Keratinocyte (primary cell): ENCODE results near the gene BET1.

Source experiments
- CTCF ChIP-seq, 3 experiments: IDR thresholded peaks in 1 of 3; conservative IDR thresholded peaks in 1 of 3; optimal IDR thresholded peaks in 1 of 3; 2 replicates in 2 of 3; 3 replicates in 1 of 3; pipeline versions ENCODE3 to v1.5.1; 2011; ENCODE audit warnings: low read length in 3 of 3, mild to moderate bottlenecking in 3 of 3, moderate library complexity in 2 of 3, control low read depth in 1 of 3, inconsistent platforms in 1 of 3; ENCODE audit not compliant: insufficient read depth in 2 of 3; ENCODE audit errors: extremely low read depth in 1 of 3
- EZH2 ChIP-seq: IDR thresholded peaks from one replicate; pipeline ENCODE4 v1.6.1; 2012; ENCODE audit warnings: inconsistent platforms, mild to moderate bottlenecking, low read length, moderate library complexity

DNA sequence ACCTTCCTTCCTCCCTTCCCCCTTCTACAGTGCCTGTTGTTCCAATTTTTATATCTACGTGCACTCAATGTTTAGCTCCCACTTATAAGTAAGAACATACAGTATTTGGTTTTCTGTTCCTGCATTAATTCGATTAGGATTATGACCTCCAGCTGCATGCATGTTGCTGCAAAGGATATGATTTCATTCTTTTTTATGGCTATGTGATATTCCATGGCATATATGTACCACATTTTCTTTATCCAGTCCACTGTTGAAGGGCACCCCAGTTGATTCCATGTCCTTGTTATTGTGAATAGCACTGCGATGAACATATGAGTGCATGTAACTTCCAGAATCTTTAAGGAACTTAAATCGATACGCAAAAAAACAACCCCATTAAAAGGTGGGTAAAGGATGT lies 39.9 kb downstream of the BET1 start:
- TF ChIP-seq CTCF (optimal IDR thresholded peaks at IDR 0.05 in 1 of 3, IDR thresholded peaks at IDR 0.05 in 1 of 3, conservative IDR thresholded peaks at IDR 0.05 in 1 of 3; ENCODE audit: extremely low read depth in 1 of 3, insufficient read depth in 2 of 3, low read length in 3 of 3) (no peak), EZH2 (no peak)
